Stimulated activated CD8-positive, alpha-beta memory T cell treated with anti-CD3 and anti-CD28 coated beads, Interleukin-2, amount 100 ng/mL, for 48 hours (primary cell): ENCODE results near the gene PIK3C2G.

Experiments used
- DNase-seq, 2 donors: peaks; one replicate each; pipeline ENCODE4 v3.0.0-alpha.2; 2020; ENCODE audit warnings: low read depth in 2 of 2

Gene PIK3C2G

GRCh38 chr12:18562531-18562930 lies 301.2 kb downstream of the PIK3C2G start:
- no peak for DNase-seq

DNA sequence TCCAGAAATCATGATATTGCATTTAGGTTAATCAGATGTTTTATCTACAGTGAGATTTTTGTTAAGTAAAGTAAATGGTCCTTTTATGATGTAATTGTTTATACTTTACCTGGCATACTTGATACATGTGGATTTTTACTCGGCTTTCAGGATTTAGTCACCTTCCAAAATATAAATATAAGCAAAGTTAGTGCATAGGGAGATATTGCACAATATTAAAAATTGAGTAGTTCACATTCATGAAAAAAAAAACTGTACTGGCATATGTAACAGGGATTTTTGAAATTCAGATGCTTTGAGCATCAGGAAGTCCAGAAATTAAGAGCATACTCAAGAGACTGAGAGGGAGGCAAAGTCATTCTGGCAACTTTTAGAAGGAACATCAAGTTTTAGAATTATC lies 303.0 kb downstream of the PIK3C2G start:
- no peak for DNase-seq

- no peak for DNase-seq
These were observed 306.5 kb downstream of the PIK3C2G start for GRCh38 chr12:18567787-18568186.

DNA sequence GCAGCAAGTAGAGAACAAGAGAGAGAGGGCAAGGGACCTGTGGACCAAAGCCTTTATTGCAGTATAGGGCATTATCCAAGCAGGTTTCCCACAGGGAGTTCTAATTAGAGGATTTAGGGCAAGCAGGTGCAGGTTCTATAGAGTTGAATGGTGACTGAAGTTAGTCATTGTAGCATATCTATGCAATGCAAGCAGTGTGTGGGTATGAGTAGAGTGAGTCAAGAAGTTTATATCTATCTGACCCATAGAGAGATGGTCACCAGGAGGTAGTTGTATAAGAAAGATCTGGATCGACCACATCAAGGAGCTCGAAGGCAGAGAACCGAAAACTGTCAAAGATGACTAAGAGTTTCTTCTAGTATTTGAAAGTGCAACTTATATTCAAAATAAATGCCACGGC lies 309.2 kb downstream of the PIK3C2G start:
- DNase-seq, result no peak

DNA sequence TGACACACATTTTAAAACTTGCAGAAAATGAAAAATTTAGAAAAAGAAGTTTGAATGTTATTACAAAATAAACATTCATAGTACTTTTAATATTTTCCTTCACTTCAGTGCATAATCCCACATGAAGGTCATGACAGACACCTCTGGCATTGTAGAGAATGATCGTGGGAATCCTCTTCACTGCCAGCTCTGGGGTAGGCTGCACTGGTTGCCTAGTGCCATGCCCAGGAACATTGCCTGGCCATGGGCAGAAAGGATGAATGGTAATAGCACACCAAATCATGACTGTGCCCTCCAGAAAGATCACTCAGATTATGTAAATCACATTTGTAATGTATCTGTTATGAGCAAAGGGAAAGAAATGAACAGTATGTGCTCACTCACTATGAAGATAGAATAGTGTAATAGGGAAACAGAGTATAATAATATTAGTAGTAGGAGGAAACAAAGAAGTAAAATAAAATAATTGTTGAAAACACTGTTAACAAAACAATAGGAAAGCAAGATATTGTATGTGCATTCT lies 314.8 kb downstream of the PIK3C2G start:
- DNase-seq, result no peak

DNA sequence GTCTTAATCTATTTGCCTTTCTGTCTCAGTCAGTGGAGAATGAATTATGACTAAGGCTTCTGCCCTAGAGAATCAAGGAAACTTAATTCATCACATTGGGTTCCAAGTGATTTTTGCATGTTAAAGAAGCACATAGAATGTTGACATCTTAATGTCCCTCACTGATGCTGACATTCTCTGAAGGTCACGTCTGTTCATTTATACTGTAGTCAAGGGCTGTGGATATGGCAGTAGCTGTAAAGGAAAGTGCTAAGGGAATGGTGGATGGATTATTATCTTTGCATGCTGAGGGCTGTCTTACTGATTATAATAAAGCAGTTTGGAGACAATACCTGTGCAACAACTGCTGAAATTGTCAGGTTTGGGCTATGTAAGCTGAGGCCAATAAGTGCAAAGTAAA lies 315.3 kb downstream of the PIK3C2G start:
- no peak for DNase-seq

- no peak for DNase-seq
These were observed 316.9 kb downstream of the PIK3C2G start for GRCh38 chr12:18578191-18578590.

DNA sequence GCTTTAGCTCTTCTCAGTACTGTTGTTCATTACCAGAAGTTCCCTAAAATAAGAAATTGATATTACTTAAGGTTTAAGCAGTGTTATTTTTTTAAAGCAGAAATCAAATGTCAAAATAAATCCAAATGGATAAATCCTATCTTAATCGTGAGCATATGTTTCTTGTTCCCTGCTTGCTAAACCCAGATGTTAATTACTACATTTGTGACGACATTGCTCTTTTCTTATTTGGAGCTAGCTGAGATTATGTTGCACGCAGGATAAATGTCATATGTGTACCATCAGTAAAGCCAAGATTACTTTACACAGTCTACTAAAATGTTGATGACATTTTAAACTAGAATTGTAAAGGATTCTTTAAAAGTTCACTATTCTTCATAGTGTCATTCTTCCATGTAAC lies 319.0 kb downstream of the PIK3C2G start:
- no peak for DNase-seq

DNA sequence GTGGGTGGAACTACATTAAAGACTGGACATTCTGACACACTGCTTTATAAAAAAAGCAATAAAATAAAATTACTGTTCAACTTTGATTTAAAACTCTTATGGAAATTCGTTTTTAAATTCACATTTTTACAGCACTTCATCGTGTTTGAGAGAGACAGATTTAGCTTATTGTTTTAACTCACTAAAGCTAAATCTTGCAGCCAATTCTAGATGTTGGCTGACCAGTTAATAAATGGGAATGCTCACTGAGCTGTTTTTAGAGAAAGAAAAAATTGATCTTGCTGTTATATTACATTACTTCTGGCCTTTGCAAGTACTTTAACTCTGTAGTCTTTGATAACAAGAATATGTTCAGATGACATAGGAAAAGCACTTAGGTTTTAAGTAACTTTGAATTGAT lies 319.4 kb downstream of the PIK3C2G start:
- DNase-seq, result no peak

GRCh38 chr12:18581232-18581962 lies 320.1 kb downstream of the PIK3C2G start:
- no peak for DNase-seq

DNA sequence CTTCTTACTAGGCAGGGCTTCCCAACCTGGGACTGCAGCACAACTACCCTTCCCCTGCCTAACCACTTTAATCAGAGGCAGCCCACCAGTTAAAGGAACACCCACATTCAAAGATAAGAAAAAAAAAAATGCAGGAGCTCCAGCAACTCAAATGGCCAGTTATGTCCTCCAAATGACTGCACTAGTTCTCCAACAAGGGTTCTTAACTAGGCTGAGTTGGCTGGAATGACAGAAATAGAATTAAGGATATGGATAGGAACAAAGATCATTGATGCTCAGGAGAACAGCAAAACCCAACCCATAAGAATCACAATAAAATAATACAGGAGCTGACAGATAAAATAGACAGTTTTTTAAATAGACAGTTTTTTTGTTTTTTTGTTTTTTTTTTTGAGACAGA lies 322.3 kb downstream of the PIK3C2G start:
- DNase-seq, result no peak

GRCh38 chr12:18586581-18586980 lies 325.3 kb downstream of the PIK3C2G start:
- no peak for DNase-seq

GRCh38 chr12:18589316-18589715 lies 328.0 kb downstream of the PIK3C2G start:
- no peak for DNase-seq

DNA sequence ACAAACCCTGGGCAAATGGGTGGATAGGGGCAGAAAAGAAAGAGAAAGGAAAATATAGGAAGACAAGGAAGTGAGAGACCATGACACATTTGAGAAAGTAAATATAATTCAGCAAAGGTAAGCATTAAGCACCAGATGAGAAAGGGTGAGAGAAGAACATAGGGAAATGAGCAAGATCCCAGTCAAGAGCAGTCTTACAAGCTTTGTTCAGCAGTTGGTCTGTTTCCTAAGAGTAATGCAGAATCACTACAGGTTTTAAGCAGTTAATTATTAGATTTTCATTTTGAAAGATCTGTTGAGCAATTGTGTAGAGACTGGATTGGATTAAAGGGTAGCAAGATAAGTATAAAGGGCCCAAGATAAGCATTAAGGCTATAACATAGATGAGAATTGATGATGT lies 330.2 kb downstream of the PIK3C2G start:
- no peak for DNase-seq

- no peak for DNase-seq
These were observed 334.1 kb downstream of the PIK3C2G start for GRCh38 chr12:18595412-18595811.

- DNase-seq, result no peak
These were observed 340.6 kb downstream of the PIK3C2G start for GRCh38 chr12:18601962-18602361.

- no peak for DNase-seq
These were observed 351.7 kb downstream of the PIK3C2G start for GRCh38 chr12:18612971-18613370.

- no peak for DNase-seq
These were observed 359.7 kb downstream of the PIK3C2G start for GRCh38 chr12:18620986-18621385.

GRCh38 chr12:18629445-18629844 lies 368.1 kb downstream of the PIK3C2G start:
- DNase-seq, result no peak

DNA sequence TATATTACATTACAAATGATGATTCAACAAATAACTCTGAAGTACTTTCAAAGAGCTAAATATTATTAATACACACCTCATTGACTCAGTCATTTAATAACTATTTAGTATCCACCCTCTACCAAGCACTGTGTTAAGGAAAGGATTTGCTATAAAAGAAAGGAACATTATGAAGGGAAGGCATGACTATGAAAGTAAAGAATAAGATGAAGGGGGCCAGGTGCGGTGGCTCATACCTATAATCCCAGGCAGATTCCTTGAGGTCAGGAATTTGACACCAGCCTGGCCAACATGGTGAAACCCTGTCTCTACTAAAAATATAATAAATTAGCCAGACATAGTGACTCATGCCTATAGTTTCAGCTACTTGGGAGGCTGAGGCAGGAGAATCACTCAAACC lies 368.6 kb downstream of the PIK3C2G start:
- no peak for DNase-seq

- no peak for DNase-seq
These were observed 370.0 kb downstream of the PIK3C2G start for GRCh38 chr12:18631339-18631738.

DNA sequence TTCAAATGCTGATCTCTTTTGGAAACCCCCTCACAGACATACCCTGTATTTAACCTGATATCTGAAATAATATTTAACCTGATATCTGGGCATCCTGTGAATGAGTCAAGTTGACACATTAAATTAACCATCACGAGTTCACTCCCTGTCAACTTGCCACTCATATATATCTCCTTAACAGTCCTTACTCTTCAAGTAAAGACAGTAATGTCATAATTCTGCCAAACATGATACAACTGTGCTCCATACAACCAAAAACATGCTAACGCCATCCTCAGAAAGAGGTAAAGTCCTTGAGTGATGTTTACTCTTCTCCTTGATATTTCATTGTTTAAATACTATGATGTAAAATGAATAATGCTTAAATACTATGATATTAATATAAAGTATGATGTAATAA lies 371.5 kb downstream of the PIK3C2G start:
- DNase-seq, result no peak

- no peak for DNase-seq
These were observed 373.1 kb downstream of the PIK3C2G start for GRCh38 chr12:18634382-18634781.
